SK-N-SH (cell line): ENCODE data around the gene TACR2. TPM values are rescaled to one million over a fixed set of nuclear protein-coding genes. Genes with fewer than 3 reads are reported as not detected.

Experiments used
- CTCF ChIA-PET: fragments of 300-600, 350-600 bp; formaldehyde crosslinking; extraction: SDS; loops from one replicate; lab custom pipeline; 2021; lab: Yijun Ruan, JAX
- POLR2A ChIA-PET: fragments of 350-600 bp; sonication (Branson Sonifier 250); formaldehyde crosslinking; extraction: SDS; loops from one replicate; lab custom pipeline; 2020; ENCODE audit warnings: antibody characterized with exemption, inconsistent platforms; lab: Yijun Ruan, JAX
- DNase-seq: peaks from one replicate; pipeline ENCODE4 v3.0.0; 2012
- H2AFZ ChIP-seq: fragments of 200-600 bp; sonication (generic); 2 replicates; pipeline ENCODE4 v1.8.1; 2016; ENCODE audit warnings: antibody characterized with exemption, mild to moderate bottlenecking, low read depth
- H3F3A ChIP-seq: fragments of 200-600 bp; sonication (generic); replicated peaks from 2 replicates; pipeline ENCODE3; 2016; ENCODE audit warnings: antibody characterized with exemption, mild to moderate bottlenecking; ENCODE audit not compliant: insufficient read depth
- H3K27ac ChIP-seq, 2 experiments: fragments of 200-500 bp in 1 of 2; fragments of 200-600 bp in 1 of 2; sonication (Bioruptor generic) in 1 of 2; sonication (generic), shearing (Covaris generic) in 1 of 2; 2 replicates each; pipeline versions ENCODE4 v1.5.1 to v1.6.1; 2014 to 2016; ENCODE audit warnings: low read depth in 2 of 2, inconsistent platforms in 1 of 2, low read length in 1 of 2, mild to moderate bottlenecking in 1 of 2, mixed read lengths in 1 of 2
- H3K27me3 ChIP-seq: fragments of 200-600 bp; sonication (generic), shearing (Covaris generic); 2 replicates; pipeline ENCODE4 v1.6.1; 2016; ENCODE audit warnings: mixed run types; ENCODE audit not compliant: insufficient read depth
- H3K36me3 ChIP-seq, 2 experiments: fragments of 200-500 bp in 1 of 2; fragments of 200-600 bp in 1 of 2; sonication (Bioruptor generic) in 1 of 2; sonication (generic) in 1 of 2; replicated peaks in 1 of 2; 2 replicates each; pipeline versions ENCODE3 to v1.5.1; 2014 to 2016; ENCODE audit warnings: low read length in 1 of 2, mild to moderate bottlenecking in 1 of 2; ENCODE audit not compliant: insufficient read depth in 2 of 2, control insufficient read depth in 1 of 2
- H3K4me1 ChIP-seq, 2 experiments: fragments of 200-500 bp in 1 of 2; fragments of 200-600 bp in 1 of 2; sonication (Bioruptor generic) in 1 of 2; sonication (generic), shearing (Covaris generic) in 1 of 2; 2 replicates each; pipeline versions ENCODE4 v1.5.1 to v1.6.1; 2014 to 2016; ENCODE audit warnings: low read depth in 1 of 2, low read length in 1 of 2, mixed run types in 1 of 2; ENCODE audit not compliant: insufficient read depth in 2 of 2, control insufficient read depth in 1 of 2
- H3K4me2 ChIP-seq: fragments of 200-600 bp; sonication (generic), shearing (Covaris generic); 2 replicates; pipeline ENCODE4 v1.6.1; 2017; ENCODE audit warnings: mixed run types
- H3K4me3 ChIP-seq, 2 experiments: fragments of 200-500 bp in 1 of 2; fragments of 200-600 bp in 1 of 2; sonication (Bioruptor generic) in 1 of 2; sonication (generic), shearing (Covaris generic) in 1 of 2; 2 replicates each; pipeline versions ENCODE4 v1.5.1 to v1.8.1; 2014 to 2016; ENCODE audit warnings: low read depth in 2 of 2, inconsistent platforms in 1 of 2, low read length in 1 of 2, mild to moderate bottlenecking in 1 of 2, mixed read lengths in 1 of 2, moderate library complexity in 1 of 2
- H3K79me2 ChIP-seq: fragments of 200-600 bp; sonication (generic); 2 replicates; pipeline ENCODE4 v1.8.1; 2017; ENCODE audit warnings: mild to moderate bottlenecking; ENCODE audit not compliant: insufficient read depth
- H3K9ac ChIP-seq: fragments of 200-600 bp; sonication (generic); 2 replicates; pipeline ENCODE4 v1.6.1; 2017; ENCODE audit warnings: mixed run types
- H3K9me2 ChIP-seq: fragments of 200-600 bp; sonication (generic); 2 replicates; pipeline ENCODE4 v1.6.1; 2017; ENCODE audit warnings: mixed run types
- H3K9me3 ChIP-seq: fragments of 200-600 bp; sonication (generic); 2 replicates; pipeline ENCODE4 v1.6.1; 2017; ENCODE audit warnings: mixed run types, mild to moderate bottlenecking, moderate library complexity
- H4K20me1 ChIP-seq: fragments of 200-600 bp; sonication (generic); 2 replicates; pipeline ENCODE4 v1.6.1; 2017; ENCODE audit warnings: mild to moderate bottlenecking, mixed run types; ENCODE audit not compliant: insufficient read depth
- CTCF ChIP-seq: fragments of 200-600 bp; sonication (generic); IDR thresholded peaks from 2 replicates; pipeline ENCODE4 v1.6.1; 2017; ENCODE audit warnings: antibody characterized with exemption, mild to moderate bottlenecking, moderate library complexity
- ELF1 ChIP-seq: IDR thresholded peaks from 2 replicates; pipeline ENCODE4 v1.4.0; 2012
- EP300 ChIP-seq, 2 experiments: IDR thresholded peaks; 2 replicates each; pipeline versions ENCODE4 v1.4.0 to v1.6.1; 2012; ENCODE audit warnings: borderline replicate concordance in 1 of 2, low read depth in 1 of 2, low read length in 1 of 2
- EZH2phosphoT487 ChIP-seq: fragments of 200-600 bp; sonication (generic); IDR thresholded peaks from 2 replicates; pipeline ENCODE4 v1.6.1; 2017; ENCODE audit warnings: low read depth, mixed run types, mild to moderate bottlenecking, antibody characterized with exemption, moderate library complexity, borderline replicate concordance
- FOXJ3 ChIP-seq: sonication (generic); formaldehyde crosslinking; IDR thresholded peaks from 2 replicates; pipeline ENCODE4 v1.5.1; 2020; ENCODE audit warnings: mild to moderate bottlenecking, missing genetic modification reagents
- FOXM1 ChIP-seq: IDR thresholded peaks from 2 replicates; pipeline ENCODE4 v1.4.0; 2012; ENCODE audit warnings: low read depth, mild to moderate bottlenecking
- GABPA ChIP-seq: IDR thresholded peaks from 2 replicates; pipeline ENCODE4 v1.4.0; 2012; ENCODE audit warnings: low read depth, mild to moderate bottlenecking
- IRF3 ChIP-seq: fragments of 150-350 bp; IDR thresholded peaks from 2 replicates; pipeline ENCODE4 v1.6.1; 2016; ENCODE audit warnings: mild to moderate bottlenecking, low read depth, low read length
- MXI1 ChIP-seq: IDR thresholded peaks from 2 replicates; pipeline ENCODE4 v1.6.1; 2012; ENCODE audit warnings: mild to moderate bottlenecking, low read depth, low read length, improper control_type of control experiment
- NRF1 ChIP-seq: IDR thresholded peaks from 2 replicates; pipeline ENCODE4 v1.6.1; 2012; ENCODE audit warnings: low read depth, mild to moderate bottlenecking, low read length
- POLR2AphosphoS5 ChIP-seq: IDR thresholded peaks from 2 replicates; pipeline ENCODE4 v1.6.1; 2012; ENCODE audit warnings: low read depth, low read length
- RCOR1 ChIP-seq: fragments of 150-350 bp; IDR thresholded peaks from 2 replicates; pipeline ENCODE4 v1.6.1; 2017; ENCODE audit warnings: antibody characterized with exemption, low read length
- REST ChIP-seq: IDR thresholded peaks from 2 replicates; pipeline ENCODE4 v1.6.1; 2012; ENCODE audit warnings: mild to moderate bottlenecking, low read depth, low read length, moderate library complexity
- SIN3A ChIP-seq: IDR thresholded peaks from 2 replicates; pipeline ENCODE4 v1.6.1; 2012; ENCODE audit warnings: low read depth, mild to moderate bottlenecking, low read length, moderate library complexity, borderline replicate concordance
- TAF1 ChIP-seq: IDR thresholded peaks from 2 replicates; pipeline ENCODE4 v1.6.1; 2012; ENCODE audit warnings: low read depth, mild to moderate bottlenecking, low read length, moderate library complexity, borderline replicate concordance
- TCF12 ChIP-seq: IDR thresholded peaks from 2 replicates; pipeline ENCODE4 v1.4.0; 2012
- TEAD4 ChIP-seq: IDR thresholded peaks from 2 replicates; pipeline ENCODE4 v1.4.0; 2012; ENCODE audit warnings: mild to moderate bottlenecking, borderline replicate concordance; ENCODE audit not compliant: insufficient read depth
- USF1 ChIP-seq: IDR thresholded peaks from 2 replicates; pipeline ENCODE4 v1.4.0; 2012; ENCODE audit warnings: low read depth, borderline replicate concordance
- WGBS: methylation state at CpG from one replicate; pipeline ENCODE4 v1.1.6; 2017; ENCODE audit warnings: low lambda C conversion rate; 5-methylcytosine and 5-hydroxymethylcytosine counted together
- polyA plus RNA-seq, 3 experiments: library from polyadenylated mRNA; depleted of rRNA; stranded (reverse); fragments of >200 nt; gene quantifications; 2 replicates each; pipeline ENCODE4 v1.2.3, GENCODE V29; 2012

Gene TACR2
- polyA plus RNA-seq, 1 of the 3 experiments (the other 2 are of a cell fraction), result 0.02 TPM

- Histone ChIP-seq H3K27me3 (no peaks in the 10 kb centered on the region), H3K4me1 (peaks cover 9 to 15% of the 10 kb centered on the region in 2 experiments; a peak in 3 of 4 replicates), H3K4me2 (no peak overlapping the region), H3K79me2 (no peaks in the 10 kb centered on the region), H3K27ac (no peak overlapping the region), H3K9me2 (no peaks in the 10 kb centered on the region), H4K20me1 (no peaks in the 10 kb centered on the region), H3K9me3 (no peaks in the 10 kb centered on the region), H3F3A (no peaks in the 10 kb centered on the region), H2AFZ (no peak overlapping the region), H3K36me3 (no peaks in the 10 kb centered on the region), H3K9ac (no peak overlapping the region), H3K4me3 (no peak overlapping the region)
- WGBS, result 78% methylated on average over 5 of the region's 5 CpGs
- no peak for TF ChIP-seq FOXJ3 (CRISPR knock-in tag)
- no peak for TF ChIP-seq EP300 (IDR thresholded peaks at IDR 0.05; ENCODE audit: borderline replicate concordance in 1 of 2, low read depth in 1 of 2, low read length in 1 of 2)
- TF ChIP-seq POLR2AphosphoS5, result no peak
- TF ChIP-seq TCF12, result no peak
- TF ChIP-seq MXI1, result no peak
- no peak for TF ChIP-seq FOXM1
- TF ChIP-seq REST, result no peak
- TF ChIP-seq EZH2phosphoT487, result no peak
- TF ChIP-seq ELF1, result no peak
- no peak for TF ChIP-seq IRF3
- no peak for TF ChIP-seq USF1
- no peak for TF ChIP-seq NRF1
- TF ChIP-seq TAF1, result no peak
- no peak for TF ChIP-seq TEAD4
- TF ChIP-seq CTCF, result no peak
- no peak for TF ChIP-seq GABPA
- TF ChIP-seq SIN3A, result no peak
- TF ChIP-seq RCOR1, result no peak
- CTCF ChIA-PET, result interaction anchor here (1.0 to 2.6 kb wide), 6 partner anchors 10 to 197 kb away, joined by 3 to 13 read pairs (median 4); partner anchors contain the start of gene TSPAN15
- DNase-seq, result no peak
- POLR2A ChIA-PET, result no interaction called here
These were observed 23.2 kb upstream of the TACR2 start for GRCh38 chr10:69439813-69440506.
